Vagina (tissue), 2 donors: ENCODE measurements around the gene CIB2.
A peak's percentile ranks its signal among the peaks of the same experiment; 100 is the strongest.

Experiments
- CTCF ChIP-seq, 3 experiments: fragments of 450-650 bp in 2 of 3; fragments of 200-600 bp in 1 of 3; sonication (generic) in 1 of 3; IDR thresholded peaks; one replicate each; pipeline ENCODE4 v1.5.1; 2017 to 2019; ENCODE audit warnings: antibody characterized with exemption in 3 of 3, mild to moderate bottlenecking in 2 of 3, moderate library complexity in 2 of 3
- POLR2A ChIP-seq, 2 donors: fragments of 450-650 bp; IDR thresholded peaks; one replicate each; pipeline ENCODE4 v1.6.1; 2017; ENCODE audit warnings: antibody characterized with exemption in 2 of 2, mild to moderate bottlenecking in 2 of 2, moderate library complexity in 2 of 2

DNA sequence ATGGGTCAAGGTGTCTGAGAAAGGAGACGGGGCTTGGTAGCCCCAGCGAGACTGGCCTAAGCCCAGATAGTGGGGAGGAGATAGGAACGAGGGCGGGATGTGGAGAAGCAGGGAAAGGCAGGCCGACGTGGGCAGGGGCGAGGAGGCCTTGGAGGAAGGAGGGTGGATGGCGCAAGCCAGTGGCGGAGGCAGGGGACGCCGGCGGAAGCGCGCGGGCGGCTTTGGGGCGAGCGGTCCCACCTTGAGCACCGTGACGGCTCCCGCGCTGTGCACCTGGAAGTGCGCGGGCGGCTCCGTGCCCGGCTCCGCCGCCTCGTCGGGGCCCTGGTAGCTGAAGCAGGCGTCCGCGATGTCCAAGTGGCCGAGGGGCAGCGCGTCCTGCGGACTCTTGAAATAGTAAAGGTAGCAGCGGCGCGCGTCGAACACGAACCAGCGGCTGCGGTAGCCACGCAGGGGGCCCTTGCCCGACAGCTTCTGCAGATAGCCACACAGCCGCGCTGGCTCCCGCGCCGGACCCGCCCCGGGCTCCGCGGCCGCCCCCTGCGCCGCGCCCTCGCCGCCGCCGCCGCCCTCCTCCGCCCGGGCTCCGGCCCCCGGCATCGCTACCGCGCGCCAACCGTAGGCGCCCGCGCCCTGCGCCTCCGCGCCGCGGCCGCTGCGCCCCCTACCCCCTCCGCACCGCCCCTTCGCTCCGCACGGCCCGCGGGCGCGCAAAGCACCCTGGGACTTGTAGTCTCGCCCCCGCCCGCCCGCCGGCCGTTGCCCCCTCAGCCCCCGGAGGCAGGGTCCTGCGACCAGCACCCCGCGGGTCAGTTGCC lies 54.0 kb downstream of the CIB2 start, which contains the start of gene TBC1D2B:
- TF ChIP-seq CTCF (IDR thresholded peaks at IDR 0.05) (no peak), POLR2A (IDR thresholded peaks at IDR 0.05) (peak in 1 of 2 donors; percentile 42)
